Measurements from ENCODE around the gene TCF19. TPM values are rescaled to one million over a fixed set of nuclear protein-coding genes. Genes with fewer than 3 reads are reported as not detected.
A peak's percentile ranks its signal among the peaks of the same experiment; 100 is the strongest.
"Not testable (repeated sequence)": the region's sequence is repeated elsewhere in the genome, so short reads cannot be mapped to it uniquely, and the experiment has no call there.

TCF19 gene
- polyA plus RNA-seq, 1 donor from 2014 or later, result 14.9 TPM

DNA sequence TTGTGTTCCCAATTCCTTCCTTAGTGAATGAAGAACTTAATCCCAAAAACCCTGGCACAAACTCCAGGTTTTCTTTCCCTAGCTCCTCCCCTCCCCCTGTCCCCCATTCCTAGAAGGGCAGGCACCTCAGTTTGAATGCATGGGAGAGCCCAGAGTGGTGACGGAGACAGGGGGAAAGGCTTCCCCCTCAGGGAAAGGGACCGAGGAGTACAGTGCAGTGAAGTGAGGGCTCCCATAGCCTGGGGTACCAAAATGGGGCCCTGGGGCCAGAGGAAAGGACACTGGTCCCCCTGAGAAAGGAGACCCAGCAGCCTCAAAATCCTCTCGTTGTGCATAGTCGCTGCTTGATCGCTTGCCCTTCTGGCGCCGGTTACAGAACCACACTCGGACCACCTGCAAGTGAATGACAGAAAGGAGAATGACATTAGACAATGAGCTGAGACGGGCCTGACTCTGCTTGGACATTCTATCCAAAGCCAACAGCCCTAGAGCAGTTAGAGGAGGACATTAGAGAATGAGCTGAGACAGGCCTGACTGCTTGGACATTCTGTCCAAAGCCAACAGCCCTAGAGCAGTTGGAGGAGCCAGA lies 6.2 kb downstream of the TCF19 start:
- H3K36me3 Mint-ChIP-seq, H3K9me3 Mint-ChIP-seq, H3K27me3 Mint-ChIP-seq: not testable (repeated sequence)
- Mint-ChIP-seq H3K4me1 (peaks cover 16 to 20% (median 20%) of the 10 kb centered on the region in 3 donors), H3K4me3 (peak overlapping the region in 3 of 4 donors; percentile 1 to 93 (median 20)), H3K27ac (peak overlapping the region; percentile 8 to 91 (median 64))

DNA sequence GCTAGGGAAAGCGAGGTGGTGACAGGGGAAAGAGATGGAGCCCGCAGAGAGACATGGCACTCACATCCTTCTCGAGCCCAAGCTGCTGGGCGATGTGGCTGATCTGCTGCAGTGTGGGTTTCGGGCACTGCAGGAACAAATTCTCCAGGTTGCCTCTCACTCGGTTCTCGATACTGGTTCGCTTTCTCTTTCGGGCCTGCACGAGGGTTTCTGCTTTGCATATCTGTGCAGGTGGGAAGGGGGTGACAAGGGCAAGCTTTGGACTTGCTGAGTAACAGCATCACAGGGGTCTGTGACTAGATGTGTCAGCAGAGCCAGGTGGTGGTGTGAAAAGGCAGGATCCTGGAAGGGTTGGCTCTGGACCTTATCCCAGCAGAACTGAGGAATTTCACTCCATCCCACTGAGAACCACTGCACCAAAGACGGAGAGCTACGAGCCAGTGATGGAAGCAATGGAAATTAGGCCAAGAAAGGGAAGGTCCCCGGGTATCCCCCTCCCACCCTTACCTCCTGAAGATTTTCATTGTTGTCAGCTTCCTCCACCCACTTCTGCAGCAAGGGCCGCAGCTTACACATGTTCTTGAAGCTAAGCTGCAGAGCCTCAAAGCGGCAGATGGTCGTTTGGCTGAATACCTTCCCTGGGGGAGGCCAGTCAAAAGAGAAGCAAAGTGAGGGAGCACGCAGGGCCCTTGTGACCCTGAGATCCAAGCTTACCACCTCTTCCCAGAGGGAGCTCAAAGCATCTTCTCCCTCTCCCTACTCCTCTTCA lies 6.9 kb downstream of the TCF19 start:
- not testable (repeated sequence) for H3K36me3 Mint-ChIP-seq, H3K27me3 Mint-ChIP-seq, H3K9me3 Mint-ChIP-seq
- Mint-ChIP-seq H3K27ac (peak overlapping the region; percentile 8 to 91 (median 51)), H3K4me3 (peak overlapping the region; percentile 1 to 93 (median 72)), H3K4me1 (peaks cover 12 to 15% (median 15%) of the 10 kb centered on the region in 3 donors)

DNA sequence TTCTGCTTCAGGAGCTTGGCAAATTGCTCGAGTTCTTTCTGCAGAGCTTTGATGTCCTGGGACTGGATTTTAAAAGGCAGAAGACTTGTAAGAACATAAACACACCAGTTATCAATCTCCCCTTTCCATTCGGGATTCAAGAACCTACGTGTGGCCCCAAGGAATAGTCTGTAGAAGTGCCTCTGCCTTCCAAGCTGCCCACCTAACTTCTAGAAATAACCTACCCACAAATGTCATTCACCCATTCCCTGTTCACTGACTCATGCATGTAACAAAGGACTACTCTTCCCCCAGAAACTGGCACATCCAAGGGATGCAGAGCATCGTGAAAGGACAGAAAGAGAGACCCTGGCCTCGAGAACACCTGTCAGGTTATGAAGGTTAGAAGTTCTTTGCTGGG lies 7.6 kb downstream of the TCF19 start:
- no peak overlapping the region for H3K27ac Mint-ChIP-seq
- H3K4me1 Mint-ChIP-seq, result peaks cover 12 to 15% (median 15%) of the 10 kb centered on the region in 3 donors
- peak overlapping the region in 1 of 4 donors; percentile 23 for H3K4me3 Mint-ChIP-seq
- no peaks in the 10 kb centered on the region for H3K9me3 Mint-ChIP-seq
- H3K27me3 Mint-ChIP-seq, result no peaks in the 10 kb centered on the region
- peaks cover 2% of the 10 kb centered on the region for H3K36me3 Mint-ChIP-seq

DNA sequence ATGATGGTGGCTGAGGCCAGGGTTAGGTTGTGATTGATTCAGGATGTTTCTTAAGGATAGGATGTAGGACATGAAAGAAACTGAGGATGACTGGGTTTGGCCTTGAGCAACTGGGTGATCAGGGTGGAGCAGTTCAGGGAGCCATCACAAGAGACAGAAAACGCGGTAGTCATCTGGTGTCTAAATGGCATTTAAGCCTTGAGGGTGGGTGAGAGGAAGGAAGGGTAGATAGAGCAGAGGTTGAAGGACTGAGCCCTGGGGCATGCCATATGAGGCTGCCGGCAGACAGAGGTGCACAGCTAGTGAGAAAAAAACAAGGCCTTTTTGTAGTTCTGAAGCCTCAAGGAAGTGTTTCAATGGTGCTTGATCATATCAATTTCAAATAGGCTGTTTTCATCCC lies 10.2 kb downstream of the TCF19 start:
- Mint-ChIP-seq H3K27me3 (no peaks in the 10 kb centered on the region), H3K4me1 (peaks cover 9 to 11% (median 11%) of the 10 kb centered on the region in 3 donors), H3K9me3 (no peaks in the 10 kb centered on the region), H3K27ac (no peak overlapping the region), H3K4me3 (no peak overlapping the region), H3K36me3 (no peaks in the 10 kb centered on the region)

DNA sequence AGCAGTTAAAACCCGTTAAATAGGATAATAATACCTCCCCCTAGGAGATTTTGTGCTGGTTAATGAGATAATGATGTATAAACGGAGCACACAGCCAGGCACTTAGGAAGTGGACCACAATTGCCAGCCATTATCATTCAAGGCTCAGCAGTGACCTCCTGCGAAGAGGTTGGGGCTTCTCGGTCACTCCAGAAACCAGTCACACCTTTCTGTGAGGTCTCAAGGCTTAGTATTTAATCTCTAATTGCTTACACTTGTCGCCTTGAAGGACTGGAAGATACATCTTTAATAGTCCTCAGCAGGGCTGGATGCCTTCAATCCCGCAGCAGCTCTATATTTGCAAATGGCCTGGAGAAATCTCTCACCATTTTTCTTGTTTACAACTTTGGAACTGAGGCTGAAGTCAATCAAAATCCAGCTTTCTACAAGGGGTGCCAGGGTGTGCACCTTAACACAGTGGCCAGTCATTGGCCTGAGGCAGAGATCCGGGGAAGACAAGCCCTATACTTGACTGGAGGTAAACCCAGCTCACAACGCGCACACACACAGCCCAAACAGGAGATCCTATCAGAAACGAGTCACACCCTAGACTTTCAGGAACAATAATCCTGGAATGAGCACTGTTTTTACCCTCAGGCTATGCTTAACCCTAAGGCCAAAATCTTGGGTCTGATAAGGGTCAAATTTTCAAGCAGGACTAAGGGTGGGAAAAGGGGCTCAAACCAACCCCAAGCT lies 10.9 kb downstream of the TCF19 start:
- peaks cover 4 to 10% (median 8%) of the 10 kb centered on the region in 3 donors for H3K4me1 Mint-ChIP-seq
- no peaks in the 10 kb centered on the region for H3K27me3 Mint-ChIP-seq
- peak overlapping the region in 1 of 3 donors; percentile 59 for H3K27ac Mint-ChIP-seq
- H3K36me3 Mint-ChIP-seq, result no peaks in the 10 kb centered on the region
- no peaks in the 10 kb centered on the region for H3K9me3 Mint-ChIP-seq
- no peak overlapping the region for H3K4me3 Mint-ChIP-seq

DNA sequence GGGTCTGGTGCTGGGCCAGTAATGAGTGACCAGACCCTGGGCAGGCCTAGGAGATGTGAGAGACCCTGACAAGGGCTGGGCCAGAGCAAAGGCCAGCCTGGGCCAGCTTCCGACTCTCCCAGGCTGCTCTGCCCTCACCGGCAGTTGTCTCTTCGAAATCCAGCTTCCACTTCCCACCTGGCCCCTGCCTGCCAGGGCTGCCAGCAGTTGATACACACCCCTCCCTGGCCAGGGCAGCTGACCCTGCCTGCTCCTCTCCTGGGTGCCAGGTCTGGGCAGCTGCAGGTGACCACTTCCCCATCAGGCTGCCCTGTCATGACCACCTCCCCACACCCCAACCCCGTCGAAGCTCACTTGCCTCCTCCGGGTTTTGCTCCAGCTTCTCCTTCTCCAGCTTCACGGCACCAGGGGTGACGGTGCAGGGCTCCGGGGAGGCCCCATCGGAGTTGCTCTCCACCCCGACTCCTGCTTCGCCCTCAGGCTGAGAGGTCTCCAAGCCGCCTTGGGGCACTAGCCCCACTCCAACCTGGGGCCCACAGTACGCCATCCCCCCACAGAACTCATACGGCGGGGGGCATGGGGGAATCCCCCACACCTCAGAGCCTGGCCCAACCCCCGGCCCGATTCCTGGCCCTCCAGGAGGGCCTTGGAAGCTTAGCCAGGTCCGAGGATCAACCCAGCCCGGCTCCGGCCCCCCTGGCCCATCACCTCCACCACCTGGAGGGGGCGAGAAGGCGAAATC lies 11.6 kb downstream of the TCF19 start:
- H3K4me3 Mint-ChIP-seq, H3K9me3 Mint-ChIP-seq, H3K27me3 Mint-ChIP-seq, H3K27ac Mint-ChIP-seq, H3K36me3 Mint-ChIP-seq, H3K4me1 Mint-ChIP-seq: not testable (repeated sequence)

DNA sequence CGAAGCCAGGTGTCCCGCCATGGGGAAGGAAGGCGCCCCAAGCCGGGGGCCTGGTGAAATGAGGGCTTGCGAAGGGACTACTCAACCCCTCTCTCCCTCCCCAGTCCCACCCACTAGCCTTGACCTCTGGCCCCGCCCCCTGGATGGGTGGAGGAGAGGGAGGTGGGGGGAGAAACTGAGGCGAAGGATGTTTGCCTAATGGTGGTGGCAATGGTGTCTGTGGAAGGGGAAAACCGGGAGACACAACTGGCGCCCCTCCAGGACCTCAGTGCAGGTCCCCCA lies 12.2 kb downstream of the TCF19 start, which contains the start of gene POU5F1:
POU5F1 (minus strand) TSS at position 83 of the 282 bp plus-strand sequence; CDS start at position 21, 62 bp downstream.
- Mint-ChIP-seq H3K4me3 (no peak within 1 kb of the TSS), H3K9me3 (no peaks in the 10 kb centered on the region), H3K36me3 (no peaks in the 10 kb centered on the region), H3K27me3 (no peaks in the 10 kb centered on the region), H3K27ac (no peak within 1 kb of the TSS), H3K4me1 (peaks cover 0 to 2% (median 2%) of the 10 kb centered on the region in 3 donors)

DNA sequence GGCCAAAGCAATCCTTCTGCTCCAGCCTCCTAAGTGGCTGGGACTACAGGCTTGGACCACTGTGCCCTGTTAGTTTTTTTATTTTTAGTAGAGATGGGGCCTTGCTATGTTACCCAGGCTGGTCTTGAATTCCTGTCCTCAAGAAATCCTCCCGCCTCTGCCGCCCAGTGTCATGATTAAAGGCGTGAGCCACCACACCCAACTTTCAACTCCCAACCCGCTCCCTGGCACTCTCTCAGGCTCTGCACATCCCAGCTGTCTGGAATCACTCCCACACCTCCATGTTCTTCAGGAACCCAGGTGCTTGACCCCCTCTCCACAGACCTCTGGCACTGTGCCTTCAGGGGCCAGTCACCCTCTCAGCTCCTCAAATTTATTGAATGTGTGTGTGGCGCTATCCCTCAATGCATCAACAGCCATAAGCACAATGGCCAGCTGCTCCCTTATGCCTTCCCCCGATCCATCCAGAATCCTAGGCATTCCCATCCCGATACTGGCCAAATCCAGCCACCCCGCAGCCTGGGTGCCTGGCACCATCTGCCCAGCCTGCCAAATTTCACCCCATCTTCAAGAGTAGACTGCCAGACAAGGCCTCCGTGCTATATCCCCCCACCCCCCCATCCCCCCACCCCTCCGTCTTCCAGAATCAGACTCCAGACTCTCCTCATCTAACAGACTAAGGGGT lies 12.7 kb downstream of the TCF19 start:
- Mint-ChIP-seq H3K4me1 (peaks cover 0 to under 1% (median under 1%) of the 10 kb centered on the region in 3 donors), H3K27ac (no peak overlapping the region), H3K9me3 (no peaks in the 10 kb centered on the region)

DNA sequence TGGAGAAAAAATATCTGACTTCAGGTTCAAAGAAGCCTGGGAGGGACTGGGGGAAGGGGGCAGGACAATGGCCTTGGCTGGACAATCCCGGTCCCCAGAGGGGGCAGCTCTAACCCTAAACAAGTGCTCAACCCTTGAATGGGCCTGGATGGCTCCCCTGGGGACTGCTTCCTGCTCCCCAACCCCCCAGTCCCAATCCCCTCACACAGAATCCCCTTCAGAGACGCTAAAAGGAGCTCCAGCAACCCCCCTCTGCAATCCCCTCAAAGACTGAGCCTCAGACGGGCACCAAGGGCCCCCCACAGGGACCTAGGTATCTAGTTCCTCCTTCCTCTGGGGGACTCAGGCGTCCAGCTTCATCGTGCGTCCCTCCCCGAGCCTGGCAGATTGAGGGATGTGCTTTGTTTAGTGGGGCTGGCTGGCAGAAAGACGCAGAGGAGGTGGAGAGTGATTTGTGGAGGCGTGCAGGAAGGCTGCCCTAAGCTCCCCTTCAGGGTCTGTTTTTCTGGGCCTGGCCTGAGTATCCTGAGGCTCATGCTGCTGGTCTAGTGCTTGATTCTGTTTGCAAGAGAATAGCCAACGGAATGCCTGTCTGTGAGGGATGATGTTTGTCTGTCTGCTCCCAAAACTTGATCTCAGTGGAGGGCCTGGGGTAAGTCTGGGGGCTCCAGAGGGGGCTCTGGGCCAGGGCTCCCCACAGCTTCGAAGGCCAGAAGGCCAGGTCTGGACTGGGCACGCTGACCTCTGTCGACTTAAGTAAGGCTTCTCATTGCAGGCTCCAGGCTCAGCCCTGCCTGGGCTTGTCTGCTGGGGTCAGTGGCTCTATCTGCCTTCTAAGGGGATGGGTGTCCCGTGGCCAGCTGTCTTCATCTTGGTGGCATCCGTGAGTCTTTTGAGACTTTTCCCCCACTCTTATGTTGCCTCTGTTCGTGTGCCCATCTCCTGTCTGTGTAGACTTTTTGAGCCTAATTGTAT lies 13.8 kb downstream of the TCF19 start:
- no peaks in the 10 kb centered on the region for H3K27me3 Mint-ChIP-seq
- H3K27ac Mint-ChIP-seq, result no peak overlapping the region
- H3K36me3 Mint-ChIP-seq, result no peaks in the 10 kb centered on the region
- no peaks in the 10 kb centered on the region for H3K9me3 Mint-ChIP-seq
- H3K4me1 Mint-ChIP-seq, result no peaks in the 10 kb centered on the region
- H3K4me3 Mint-ChIP-seq, result no peak overlapping the region

More for the DNA sequence above, 12.7 kb downstream of the TCF19 start:
- H3K27me3 Mint-ChIP-seq, result no peaks in the 10 kb centered on the region
- H3K4me3 Mint-ChIP-seq, result no peak overlapping the region
- H3K36me3 Mint-ChIP-seq, result no peaks in the 10 kb centered on the region

DNA sequence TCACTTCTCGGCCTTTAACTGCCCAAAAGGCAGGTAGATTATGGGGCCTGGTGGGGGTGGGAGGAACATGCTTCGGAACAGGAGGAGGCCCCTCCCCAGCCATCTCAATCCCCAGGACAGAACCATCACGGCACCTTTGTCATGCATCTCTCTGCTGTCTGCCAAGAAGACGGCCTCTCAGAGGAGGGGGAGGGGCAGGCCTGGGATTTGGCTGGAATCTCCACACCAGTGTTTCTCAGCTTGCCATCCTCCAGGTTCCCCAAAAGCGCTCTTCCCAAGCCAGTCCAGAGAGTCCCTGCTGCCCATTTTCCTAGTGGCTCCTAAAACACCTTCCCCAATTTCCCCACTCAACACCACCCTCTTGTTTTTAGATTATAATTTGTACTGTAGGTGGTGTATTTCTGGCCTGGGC lies 14.6 kb downstream of the TCF19 start:
- H3K27me3 Mint-ChIP-seq, result no peaks in the 10 kb centered on the region
- H3K9me3 Mint-ChIP-seq, result no peaks in the 10 kb centered on the region
- peaks cover 0 to under 1% (median 0%) of the 10 kb centered on the region in 3 donors for H3K4me1 Mint-ChIP-seq
- H3K4me3 Mint-ChIP-seq, result no peak overlapping the region
- H3K36me3 Mint-ChIP-seq, result no peaks in the 10 kb centered on the region
- H3K27ac Mint-ChIP-seq, result no peak overlapping the region

DNA sequence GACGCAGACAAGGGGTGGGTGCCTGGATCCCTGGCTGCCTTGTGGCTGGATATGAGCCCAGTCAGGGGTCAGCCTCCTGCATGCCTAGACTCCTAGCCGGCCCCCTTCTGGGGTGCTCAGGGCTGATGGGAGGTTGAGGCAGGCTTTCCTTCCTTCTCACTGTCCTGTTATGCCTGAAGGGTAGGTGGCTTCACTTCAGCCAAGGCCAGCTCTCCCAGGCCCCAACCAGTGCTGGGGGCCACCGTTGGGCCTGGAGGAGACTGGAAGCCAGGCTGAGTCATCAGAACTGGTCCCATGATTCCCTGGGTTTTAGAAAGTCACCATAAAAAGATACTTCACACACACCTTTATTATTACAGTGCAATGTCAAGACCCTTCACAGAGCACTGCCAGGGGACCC lies 15.0 kb downstream of the TCF19 start:
- Mint-ChIP-seq H3K36me3 (no peaks in the 10 kb centered on the region), H3K4me1 (peaks cover 0 to 5% (median 2%) of the 10 kb centered on the region in 3 donors), H3K27me3 (no peaks in the 10 kb centered on the region), H3K4me3 (no peak overlapping the region), H3K9me3 (no peaks in the 10 kb centered on the region), H3K27ac (no peak overlapping the region)

DNA sequence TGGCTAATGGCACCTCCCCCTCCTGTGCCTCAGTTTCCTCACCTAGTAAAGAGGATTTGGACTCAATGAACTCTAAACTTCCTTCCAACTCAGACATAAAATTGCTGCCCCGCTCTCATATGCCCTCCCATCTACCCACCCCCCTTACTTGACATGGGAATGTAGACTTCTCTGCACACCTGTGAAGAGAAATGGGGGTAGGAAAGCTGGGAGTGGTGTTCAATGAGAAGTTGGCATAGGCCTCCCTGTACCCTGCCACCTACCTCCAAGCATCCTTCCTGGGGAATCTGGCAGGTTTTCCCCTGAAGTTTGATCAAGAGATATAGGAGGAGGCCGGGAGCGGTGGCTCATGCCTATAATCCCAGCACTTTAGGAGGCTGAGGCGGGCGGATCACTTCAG lies 16.0 kb downstream of the TCF19 start:
- no peaks in the 10 kb centered on the region for H3K36me3 Mint-ChIP-seq
- H3K27me3 Mint-ChIP-seq, result no peaks in the 10 kb centered on the region
- no peaks in the 10 kb centered on the region for H3K9me3 Mint-ChIP-seq
- H3K4me3 Mint-ChIP-seq, result no peak overlapping the region
- no peak overlapping the region for H3K27ac Mint-ChIP-seq
- peaks cover 8 to 13% (median 12%) of the 10 kb centered on the region in 3 donors for H3K4me1 Mint-ChIP-seq

DNA sequence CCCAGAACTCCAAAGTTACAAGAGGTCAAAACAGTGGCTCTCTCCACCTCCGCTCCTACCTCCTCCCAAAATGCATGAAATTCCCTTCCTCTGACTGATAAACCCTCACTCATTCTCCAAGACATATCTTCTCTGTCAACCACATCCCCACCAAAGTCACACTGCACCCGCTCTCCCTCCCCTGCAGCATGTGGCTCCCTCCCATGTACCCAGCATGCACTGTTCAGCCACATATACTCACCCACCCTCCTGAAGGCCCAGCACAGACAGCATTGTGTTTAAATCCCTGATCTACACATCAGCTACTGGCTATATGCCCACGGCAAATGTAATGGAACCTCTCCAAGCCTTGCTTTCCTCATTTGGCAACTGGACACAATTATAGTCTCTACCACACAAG lies 17.6 kb downstream of the TCF19 start:
- Mint-ChIP-seq H3K4me3 (no peak overlapping the region), H3K4me1 (peaks cover 10 to 14% (median 12%) of the 10 kb centered on the region in 3 donors), H3K9me3 (no peaks in the 10 kb centered on the region), H3K27me3 (no peaks in the 10 kb centered on the region), H3K27ac (peak overlapping the region in 1 of 3 donors; percentile 86), H3K36me3 (peaks cover 1% of the 10 kb centered on the region)

Measured in IgD-negative memory B cell (primary cell).